Lower leg skin (tissue), 3 donors: ENCODE data around the gene TMPRSS13.

Experiments
- POLR2A ChIP-seq, 2 donors: fragments of 450-650 bp; IDR thresholded peaks; one replicate each; pipeline ENCODE4 v1.6.1; 2016 to 2017; ENCODE audit warnings: antibody characterized with exemption in 2 of 2, mild to moderate bottlenecking in 1 of 2, moderate library complexity in 1 of 2
- TF ChIP-seq, protein P1 (sequence below), 3 donors: fragments of 450-650 bp; IDR thresholded peaks; one replicate each; pipeline ENCODE4 v1.5.1; 2016; ENCODE audit warnings: antibody characterized with exemption in 3 of 3, mild to moderate bottlenecking in 3 of 3, moderate library complexity in 2 of 3

DNA sequence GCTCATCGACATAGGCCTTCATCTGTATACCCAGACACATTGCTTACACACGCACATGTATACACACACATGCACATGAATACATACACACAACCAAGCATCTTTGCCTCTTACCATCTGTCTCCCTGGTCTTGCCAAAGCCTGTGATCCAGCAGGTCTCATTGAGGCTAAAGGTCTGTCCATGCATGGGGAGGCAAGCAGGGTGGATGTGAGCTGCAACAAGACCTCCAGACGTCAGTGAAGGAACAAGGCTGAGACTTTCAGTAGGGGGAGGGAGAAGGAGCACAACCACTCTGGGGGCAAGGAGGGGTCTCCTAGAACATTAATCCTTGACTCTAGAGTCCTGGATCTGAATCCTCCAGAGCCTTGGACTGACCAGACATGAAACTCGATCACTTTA is 23.7 kb downstream of the TMPRSS13 start:
- TF ChIP-seq, protein P1, sequence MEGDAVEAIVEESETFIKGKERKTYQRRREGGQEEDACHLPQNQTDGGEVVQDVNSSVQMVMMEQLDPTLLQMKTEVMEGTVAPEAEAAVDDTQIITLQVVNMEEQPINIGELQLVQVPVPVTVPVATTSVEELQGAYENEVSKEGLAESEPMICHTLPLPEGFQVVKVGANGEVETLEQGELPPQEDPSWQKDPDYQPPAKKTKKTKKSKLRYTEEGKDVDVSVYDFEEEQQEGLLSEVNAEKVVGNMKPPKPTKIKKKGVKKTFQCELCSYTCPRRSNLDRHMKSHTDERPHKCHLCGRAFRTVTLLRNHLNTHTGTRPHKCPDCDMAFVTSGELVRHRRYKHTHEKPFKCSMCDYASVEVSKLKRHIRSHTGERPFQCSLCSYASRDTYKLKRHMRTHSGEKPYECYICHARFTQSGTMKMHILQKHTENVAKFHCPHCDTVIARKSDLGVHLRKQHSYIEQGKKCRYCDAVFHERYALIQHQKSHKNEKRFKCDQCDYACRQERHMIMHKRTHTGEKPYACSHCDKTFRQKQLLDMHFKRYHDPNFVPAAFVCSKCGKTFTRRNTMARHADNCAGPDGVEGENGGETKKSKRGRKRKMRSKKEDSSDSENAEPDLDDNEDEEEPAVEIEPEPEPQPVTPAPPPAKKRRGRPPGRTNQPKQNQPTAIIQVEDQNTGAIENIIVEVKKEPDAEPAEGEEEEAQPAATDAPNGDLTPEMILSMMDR (IDR thresholded peaks at IDR 0.05), result no peak
- no peak for TF ChIP-seq POLR2A (IDR thresholded peaks at IDR 0.05)
